ENCODE results near the gene SUDS3. TPM values are rescaled to one million over a fixed set of nuclear protein-coding genes. Genes with fewer than 3 reads are reported as not detected.

Gene SUDS3
- total and polyA plus RNA-seq, 12 donors, result 7.5 to 28.0 (median 21.6) TPM

GRCh38 chr12:118432812-118433545, 56.6 kb downstream of the SUDS3 start:
- intact Hi-C loops (cut with DNase I), result loop anchor here in 6 of 10 donors (10.0 kb wide), 3 partner anchors 172 to 602 kb away; no protein-coding TSS in a partner anchor
- no peaks in the 10 kb centered on the region for H3K36me3 ChIP-seq
- no peak for ATAC-seq
- H3K4me3 ChIP-seq, result no peak overlapping the region
- peaks cover 0 to 6% (median 0%) of the 10 kb centered on the region in 9 donors for H3K4me1 ChIP-seq
- no peaks in the 10 kb centered on the region for H3K9me3 ChIP-seq
- WGBS, 2 donors, result 68 to 71% methylated on average over 5 of the region's 5 CpGs
- no peak for TF ChIP-seq CTCF (IDR thresholded peaks at IDR 0.05)
- no peak for DNase-seq
- no peaks in the 10 kb centered on the region for H3K27me3 ChIP-seq
- no peak overlapping the region for H3K27ac ChIP-seq

- intact Hi-C loops (cut with DNase I), result loop anchor here in 7 of 10 donors (5.0 to 10.0 kb wide), 4 partner anchors 169 to 599 kb away; no protein-coding TSS in a partner anchor
- WGBS, 2 donors, result 45 to 47% methylated on average over 10 of the region's 10 CpGs
- no peak overlapping the region for H3K27ac ChIP-seq
- peaks cover 0 to 6% (median 0%) of the 10 kb centered on the region in 9 donors for H3K4me1 ChIP-seq
- peak in 8 of 9 donors; percentile 22 to 54 (median 38) for TF ChIP-seq CTCF (IDR thresholded peaks at IDR 0.05)
- H3K9me3 ChIP-seq, result no peaks in the 10 kb centered on the region
- ATAC-seq, result peak in 5 of 8 donors; percentile 59 to 75 (median 64)
- H3K36me3 ChIP-seq, result no peaks in the 10 kb centered on the region
- H3K27me3 ChIP-seq, result peaks cover 0 to 6% (median 0%) of the 10 kb centered on the region in 7 donors
- peak in 1 of 2 donors; percentile 10 for DNase-seq
- H3K4me3 ChIP-seq, result no peak overlapping the region
Measured at GRCh38 chr12:118436002-118436730, 59.8 kb downstream of the SUDS3 start.

- no peak overlapping the region for H3K27ac ChIP-seq
Measured at GRCh38 chr12:118436986-118437385, 60.6 kb downstream of the SUDS3 start.

More at GRCh38 chr12:118436986-118437385, 60.6 kb downstream of the SUDS3 start:
- WGBS, 2 donors, result 48 to 50% methylated on average over 2 of the region's 2 CpGs
- no peak overlapping the region for H3K4me3 ChIP-seq
- DNase-seq, result no peak
- peaks cover 0 to 6% (median 0%) of the 10 kb centered on the region in 9 donors for H3K4me1 ChIP-seq
- no peaks in the 10 kb centered on the region for H3K9me3 ChIP-seq
- peaks cover 0 to 12% (median 0%) of the 10 kb centered on the region in 7 donors for H3K27me3 ChIP-seq
- TF ChIP-seq CTCF (IDR thresholded peaks at IDR 0.05), result no peak
- intact Hi-C loops (cut with DNase I), result loop anchor here in 7 of 10 donors (5.0 to 10.0 kb wide), 4 partner anchors 168 to 598 kb away; no protein-coding TSS in a partner anchor
- no peak for ATAC-seq
- no peaks in the 10 kb centered on the region for H3K36me3 ChIP-seq
